K562 (cell line): ENCODE measurements around the gene NAT8L. TPM values are rescaled to one million over a fixed set of nuclear protein-coding genes. Genes with fewer than 3 reads are reported as not detected.
"Not testable (repeated sequence)": the region's sequence is repeated elsewhere in the genome, so short reads cannot be mapped to it uniquely, and the experiment has no call there.

Experiments
- ATAC-seq: fragments of 200-7000 bp; cut with Tn5 transposase; 3 replicates; pipeline ENCODE4 v1.9.1; 2020; ENCODE audit warnings: moderate library complexity
- BruUV-seq: library from RNA; stranded (reverse); fragments of 400-500 nt; replicated peaks from 2 replicates; lab custom pipeline; 2021; lab: Mats Ljungman, UMichigan
- CTCF ChIA-PET: fragments of 300-600 bp; formaldehyde crosslinking; extraction: SDS; loops from one replicate; lab custom pipeline; 2021; ENCODE audit warnings: low intra/inter-chr PET ratio; lab: Yijun Ruan, JAX
- POLR2A ChIA-PET: fragments of 300-600, 350-650 bp; sonication (Branson Sonifier 250); formaldehyde crosslinking; extraction: SDS; loops from one replicate; lab custom pipeline; 2021; ENCODE audit warnings: antibody characterized with exemption, inconsistent platforms; lab: Yijun Ruan, JAX
- DNase-seq, 4 experiments: peaks; one replicate each; pipeline versions ENCODE4 v3.0.0 to v3.0.0-alpha.2; 2011 to 2018; ENCODE audit warnings: low spot score in 3 of 4, mixed read lengths in 3 of 4; ENCODE audit errors: extremely low read depth in 1 of 4
- FAIRE-seq: peaks from 2 replicates; lab custom pipeline; 2011; peaks lifted over from hg19 to GRCh38; lab: Jason Lieb, UNC
- H2AFZ ChIP-seq: 2 replicates; pipeline ENCODE4 v1.6.0; 2011; ENCODE audit warnings: low read depth, low read length, control low read depth, inconsistent platforms
- H3K27ac ChIP-seq: fragments of 200-600 bp; 3 replicates; pipeline ENCODE4 v1.8.0; 2011; ENCODE audit warnings: low read depth, mild to moderate bottlenecking, control low read depth, inconsistent platforms, low read length, moderate library complexity, mixed read lengths; ENCODE audit errors: extremely low read depth
- H3K27me3 ChIP-seq, 2 experiments: fragments of 300-600 bp in 1 of 2; 2 replicates in 1 of 2; 3 replicates in 1 of 2; pipeline versions ENCODE4 v1.6.0 to v1.8.0; 2011; ENCODE audit warnings: inconsistent platforms in 2 of 2, low read length in 2 of 2, mild to moderate bottlenecking in 1 of 2, mixed read lengths in 1 of 2, moderate library complexity in 1 of 2; ENCODE audit not compliant: control insufficient read depth in 2 of 2, insufficient read depth in 2 of 2
- H3K36me3 ChIP-seq: fragments of 300-600 bp; 3 replicates; pipeline ENCODE4 v1.8.0; 2011; ENCODE audit warnings: mild to moderate bottlenecking, low read length, inconsistent platforms; ENCODE audit not compliant: control insufficient read depth, insufficient read depth
- H3K4me1 ChIP-seq, 2 experiments: fragments of 200-600 bp in 1 of 2; replicated peaks in 1 of 2; 2 replicates in 1 of 2; 3 replicates in 1 of 2; pipeline versions ENCODE4 v1.5.1 to v1.8.0; 2011; ENCODE audit warnings: inconsistent platforms in 2 of 2, low read length in 2 of 2, mild to moderate bottlenecking in 1 of 2, mixed read lengths in 1 of 2, moderate library complexity in 1 of 2; ENCODE audit not compliant: control insufficient read depth in 2 of 2, insufficient read depth in 2 of 2
- H3K4me2 ChIP-seq: 2 replicates; pipeline ENCODE4 v1.6.1; 2011; ENCODE audit warnings: low read length, control low read depth, inconsistent platforms, mixed read lengths; ENCODE audit not compliant: insufficient read depth
- H3K4me3 ChIP-seq: fragments of 200-600 bp; sonication (generic), shearing (Covaris generic); 2 replicates; pipeline ENCODE4 v1.5.1; 2016; ENCODE audit warnings: control low read depth, inconsistent platforms
- H3K79me2 ChIP-seq: fragments of 200-600 bp; 3 replicates; pipeline ENCODE4 v1.8.0; 2011; ENCODE audit warnings: low read length, inconsistent platforms; ENCODE audit not compliant: control insufficient read depth, insufficient read depth
- H3K9ac ChIP-seq, 2 experiments: 2 replicates each; pipeline versions ENCODE4 v1.6.0 to v1.6.1; 2011; ENCODE audit warnings: low read depth in 2 of 2, low read length in 2 of 2, control low read depth in 1 of 2, inconsistent platforms in 1 of 2, mild to moderate bottlenecking in 1 of 2, mixed read lengths in 1 of 2; ENCODE audit not compliant: insufficient read depth in 1 of 2
- H3K9me1 ChIP-seq: one replicate; pipeline ENCODE4 v1.6.0; 2011; ENCODE audit warnings: inconsistent platforms, mild to moderate bottlenecking, low read length, moderate library complexity; ENCODE audit not compliant: control insufficient read depth, insufficient read depth
- H3K9me3 ChIP-seq: replicated peaks from 2 replicates; pipeline ENCODE4 v1.5.1; 2011; ENCODE audit warnings: low read depth, low read length, inconsistent platforms; ENCODE audit not compliant: control insufficient read depth, insufficient read depth
- H4K20me1 ChIP-seq: replicated peaks from 2 replicates; pipeline ENCODE4 v1.6.1; 2011; ENCODE audit warnings: low read length, inconsistent platforms, mixed read lengths; ENCODE audit not compliant: control insufficient read depth, insufficient read depth
- DMBX1 ChIP-seq: fragments of 250-450 bp; sonication (Bioruptor Pico); IDR thresholded peaks from 2 replicates; pipeline ENCODE4 v1.8.0; 2022; ENCODE audit warnings: inconsistent platforms, mild to moderate bottlenecking, moderate library complexity, borderline replicate concordance
- L3MBTL2 ChIP-seq: fragments of 450-650 bp; IDR thresholded peaks from 2 replicates; pipeline ENCODE4 v1.6.1; 2016; ENCODE audit warnings: mild to moderate bottlenecking, moderate library complexity
- LCOR ChIP-seq: sonication (generic); formaldehyde crosslinking; IDR thresholded peaks from 2 replicates; pipeline ENCODE4 v1.8.0; 2022; ENCODE audit warnings: mild to moderate bottlenecking, missing genetic modification reagents
- MTA3 ChIP-seq: fragments of 450-650 bp; formaldehyde crosslinking; IDR thresholded peaks from 2 replicates; pipeline ENCODE4 v1.6.1; 2017; ENCODE audit warnings: mild to moderate bottlenecking, borderline replicate concordance
- NR4A1 ChIP-seq, 2 experiments: fragments of 250-450 bp in 1 of 2; fragments of 450-650 bp in 1 of 2; sonication (Bioruptor Pico) in 1 of 2; IDR thresholded peaks; 2 replicates each; pipeline versions ENCODE4 v1.4.0 to v1.6.1; 2016 to 2020; ENCODE audit warnings: mild to moderate bottlenecking in 2 of 2, missing compliant biosample characterization in 1 of 2, missing genetic modification characterization in 1 of 2, moderate library complexity in 1 of 2
- ZNF263 ChIP-seq: sonication (generic); formaldehyde crosslinking; IDR thresholded peaks from 2 replicates; pipeline ENCODE4 v1.8.0; 2022; ENCODE audit warnings: mild to moderate bottlenecking, missing genetic modification reagents, borderline replicate concordance
- ZNF592 ChIP-seq: fragments of 450-650 bp; IDR thresholded peaks from 2 replicates; pipeline ENCODE4 v1.6.1; 2017; ENCODE audit warnings: antibody characterized with exemption, mild to moderate bottlenecking
- WGBS: fragments of 100-300 bp; shearing (Covaris generic); methylation state at CpG from one replicate; pipeline ENCODE4 v1.1.6; 2016; ENCODE audit warnings: low coverage, mixed read lengths; ENCODE audit not compliant: insufficient coverage; ENCODE audit errors: missing lambda C conversion rate; 5-methylcytosine and 5-hydroxymethylcytosine counted together
- in situ Hi-C: fragments of 300-500 bp; cut with MboI; formaldehyde crosslinking; loops from 4 replicates; pipeline ENCODE4 v1.15.0; 2018; ENCODE audit warnings: inconsistent platforms, mixed read lengths
- intact Hi-C: fragments of 100-400 bp; cut with micrococcal nuclease; formaldehyde crosslinking; loops from 2 replicates; pipeline ENCODE4 v1.14.2; 2022
- polyA plus RNA-seq, 8 experiments: library from polyadenylated mRNA; depleted of rRNA in 4 of 8; stranded (reverse) in 5 of 8; unstranded in 3 of 8; fragments of >200 nt; fragmentation: Nextera tagmentation in 2 of 8; fragmentation: Illumina TruSeq in 1 of 8; extraction: Ambion mirVana in 2 of 8; extraction: Trizol in 1 of 8; gene quantifications; 2 replicates each; pipeline versions ENCODE4 v1.2.1 to v1.2.3, GENCODE V29; 2011 to 2014; ENCODE audit warnings: inconsistent platforms in 1 of 8, missing spikeins in 1 of 8
- total RNA-seq, 7 experiments: library from RNA; depleted of rRNA in 6 of 7; stranded (reverse); fragments of >200 nt in 6 of 7; fragmentation: Illumina TruSeq in 2 of 7; extraction: Trizol in 2 of 7; gene quantifications; 2 replicates each; pipeline versions ENCODE4 v1.2.1 to v1.2.3, GENCODE V29; 2011 to 2021; ENCODE audit warnings: low replicate concordance in 1 of 7

The NAT8L gene
- total and polyA plus RNA-seq, 9 of the 15 experiments (the other 6 are each of a cell fraction or from before 2014, with no cell fraction given) = 0.06 to 11.0 (median 1.5) TPM

DNA sequence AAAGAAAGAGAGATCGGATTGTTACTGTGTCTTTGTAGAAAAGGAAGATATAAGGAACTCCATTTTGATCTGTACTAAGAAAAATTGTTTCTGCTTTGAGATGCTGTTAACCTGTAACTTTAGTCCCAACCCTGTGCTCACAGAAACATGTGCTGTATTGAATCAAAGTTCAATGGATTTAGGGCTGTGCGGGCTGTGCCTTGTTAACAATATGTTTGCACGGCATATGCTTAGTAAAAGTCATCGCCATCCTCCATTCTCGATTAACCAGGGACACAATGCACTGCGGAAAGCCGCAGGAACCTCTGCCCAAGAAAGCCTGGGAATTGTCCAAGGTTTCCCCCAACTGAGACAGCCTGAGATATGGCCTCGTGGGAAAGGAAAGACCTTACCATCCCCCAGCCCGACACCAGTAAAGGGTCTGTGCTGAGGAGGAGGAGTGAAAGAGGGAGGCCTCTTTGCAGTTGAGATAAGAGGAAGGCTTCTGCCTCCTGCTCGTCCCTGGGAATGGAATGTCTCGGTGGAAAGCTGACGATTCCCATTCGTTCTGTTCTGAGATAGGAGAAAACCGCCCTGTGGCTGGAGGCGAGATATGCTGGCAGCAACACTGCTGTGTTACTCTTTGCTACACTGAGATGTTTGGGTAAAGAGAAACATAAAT, 37.6 kb upstream of the NAT8L start:
- peak overlapping the region; percentile 89 for H2AFZ ChIP-seq
- POLR2A ChIA-PET; H3K79me2 ChIP-seq; H3K36me3 ChIP-seq; BruUV-seq; in situ Hi-C loops; ATAC-seq; H3K9me1 ChIP-seq; CTCF ChIA-PET; H3K27me3 ChIP-seq; intact Hi-C loops; H4K20me1 ChIP-seq; H3K9me3 ChIP-seq; TF ChIP-seq NR4A1 (CRISPR knock-in tag; IDR thresholded peaks at IDR 0.05): not testable (repeated sequence)
- peak overlapping the region; percentile 48 to 81; a peak in 3 of 4 replicates for H3K9ac ChIP-seq
- H3K4me2 ChIP-seq = peak overlapping the region; percentile 68
- H3K27ac ChIP-seq = peak overlapping the region; percentile 74; the same call in 2 of the 3 replicates
- peak overlapping the region; percentile 11; the same call in 1 of the 2 replicates for H3K4me3 ChIP-seq
- peak in 1 of 4 experiments; percentile 70 for DNase-seq
- peak; percentile 94 for FAIRE-seq
- H3K4me1 ChIP-seq = peaks cover 11 to 13% of the 10 kb centered on the region in 2 experiments
- WGBS = 7% methylated on average over 15 of the region's 15 CpGs
- TF ChIP-seq DMBX1 (0 out of 2 replicates have a peak, but pooled peaks have one; percentile 24), ZNF592 (peak; percentile 45; the same call in 1 of the 2 replicates), LCOR (0 out of 2 replicates have a peak, but pooled peaks have one; percentile 29), NR4A1 (tag; IDR thresholded peaks at IDR 0.05) (0 out of 2 replicates have a peak, but pooled peaks have one; percentile 41), MTA3 (peak; percentile 56; the same call in 1 of the 2 replicates), ZNF263 (CRISPR knock-in tag) (peak; percentile 63; the same call in 1 of the 2 replicates), L3MBTL2 (peak; percentile 61)
